22Rv1 (cell line): ENCODE results near the gene OR9A4.

Experiments
- ZFX ChIP-seq: fragments of 450-650 bp; IDR thresholded peaks from 2 replicates; pipeline ENCODE4 v1.6.1; 2017; ENCODE audit warnings: antibody characterized with exemption, borderline replicate concordance
- TF ChIP-seq, protein P1 (sequence below): fragments of 450-650 bp; IDR thresholded peaks from 2 replicates; pipeline ENCODE4 v1.5.1; 2017; ENCODE audit warnings: mild to moderate bottlenecking

DNA sequence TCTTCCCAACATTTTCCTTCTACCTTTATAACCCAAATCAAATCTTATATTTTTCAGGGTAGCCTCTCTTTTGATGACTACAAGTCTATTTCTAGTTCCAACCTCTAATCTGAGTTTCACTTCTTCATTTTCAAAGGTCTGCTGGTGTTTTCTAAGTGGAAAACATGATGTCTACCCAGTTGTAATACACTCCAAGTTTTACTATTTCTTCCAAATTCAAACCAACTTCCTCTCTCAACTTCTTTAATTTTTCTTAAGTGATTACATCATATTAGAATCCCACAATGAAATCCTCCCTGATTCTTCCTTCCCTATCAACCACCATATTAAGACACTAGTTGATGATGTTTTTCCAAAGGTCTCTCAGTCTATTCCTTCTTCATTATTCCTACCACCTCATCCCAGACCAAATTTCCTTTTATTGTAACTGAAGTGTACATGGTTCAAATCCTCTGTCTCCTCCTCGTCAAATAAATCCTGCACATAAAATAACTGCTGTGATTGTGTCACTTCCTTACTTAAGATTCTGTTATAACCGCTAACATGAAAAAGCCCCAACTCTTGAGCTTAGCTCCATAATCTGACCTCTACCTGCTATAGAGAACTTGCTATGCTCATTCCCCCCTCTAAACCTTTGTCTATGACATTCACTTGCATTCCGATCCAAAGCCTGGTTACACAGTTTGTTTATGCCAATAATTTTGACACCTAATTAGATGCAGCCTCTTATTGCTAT is 44.7 kb downstream of the OR9A4 start:
- TF ChIP-seq, protein P1, sequence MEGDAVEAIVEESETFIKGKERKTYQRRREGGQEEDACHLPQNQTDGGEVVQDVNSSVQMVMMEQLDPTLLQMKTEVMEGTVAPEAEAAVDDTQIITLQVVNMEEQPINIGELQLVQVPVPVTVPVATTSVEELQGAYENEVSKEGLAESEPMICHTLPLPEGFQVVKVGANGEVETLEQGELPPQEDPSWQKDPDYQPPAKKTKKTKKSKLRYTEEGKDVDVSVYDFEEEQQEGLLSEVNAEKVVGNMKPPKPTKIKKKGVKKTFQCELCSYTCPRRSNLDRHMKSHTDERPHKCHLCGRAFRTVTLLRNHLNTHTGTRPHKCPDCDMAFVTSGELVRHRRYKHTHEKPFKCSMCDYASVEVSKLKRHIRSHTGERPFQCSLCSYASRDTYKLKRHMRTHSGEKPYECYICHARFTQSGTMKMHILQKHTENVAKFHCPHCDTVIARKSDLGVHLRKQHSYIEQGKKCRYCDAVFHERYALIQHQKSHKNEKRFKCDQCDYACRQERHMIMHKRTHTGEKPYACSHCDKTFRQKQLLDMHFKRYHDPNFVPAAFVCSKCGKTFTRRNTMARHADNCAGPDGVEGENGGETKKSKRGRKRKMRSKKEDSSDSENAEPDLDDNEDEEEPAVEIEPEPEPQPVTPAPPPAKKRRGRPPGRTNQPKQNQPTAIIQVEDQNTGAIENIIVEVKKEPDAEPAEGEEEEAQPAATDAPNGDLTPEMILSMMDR = no peak
- TF ChIP-seq ZFX = no peak
